A549 treated with RU486 at 1 μM for 4 hours (cell line): ENCODE data around the gene HDAC7. TPM values are rescaled to one million over a fixed set of nuclear protein-coding genes. Genes with fewer than 3 reads are reported as not detected.

Experiments
- total RNA-seq: library from RNA; stranded (reverse); fragments of 200-300 nt; extraction: Qiagen RNA extraction; gene quantifications from 5 replicates; pipeline ENCODE4 v1.2.3, GENCODE V29; 2022; ENCODE audit warnings: low read depth

The HDAC7 gene
- 36.2 to 52.0 TPM (median 47.5 TPM) in 5 replicates for total RNA-seq

DNA sequence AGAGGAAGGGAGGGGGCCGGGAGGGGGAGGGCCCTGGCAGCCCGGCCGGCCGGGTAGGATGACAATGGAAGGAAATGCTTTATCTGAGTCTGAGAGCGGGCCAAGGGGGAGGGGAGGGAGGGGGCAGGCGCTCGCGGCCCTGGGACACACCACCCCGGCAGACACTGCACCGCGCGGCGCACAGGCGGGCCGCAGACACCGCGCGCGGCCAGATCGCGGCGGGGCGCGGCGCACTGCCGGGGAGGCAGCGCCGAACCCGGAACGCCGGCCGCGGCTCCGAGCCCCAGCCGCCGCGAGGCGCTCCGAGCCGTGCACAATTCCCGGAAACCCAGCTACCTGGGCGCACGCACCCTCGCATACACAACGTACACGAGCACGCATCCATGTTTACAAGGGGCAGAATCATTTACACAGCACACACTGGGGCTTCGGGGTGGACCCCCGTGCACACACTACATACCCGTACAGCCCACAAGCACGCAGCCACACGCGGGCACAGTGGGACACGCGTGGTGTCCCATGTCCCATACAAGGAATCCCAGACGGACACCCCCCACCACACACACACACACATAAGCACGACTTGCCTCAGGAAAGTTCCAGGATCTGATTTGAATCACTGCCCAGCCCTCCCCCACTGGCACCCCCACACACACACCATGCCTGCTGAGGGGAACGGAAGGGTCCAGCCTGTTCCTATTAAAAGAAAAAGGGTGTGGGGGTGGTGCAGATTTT lies at the start of gene HDAC7:
Gene HDAC7 (minus strand): TSS at position 8 of the 735 bp plus-strand sequence. CDS start 118 bp downstream, outside the sequence.

GRCh38 chr12:47773062-47773857 lies 46.4 kb downstream of the HDAC7 start, which contains the start of gene SLC48A1:
Gene SLC48A1 (plus strand): TSS chr12:47773238. CDS start chr12:47773305, 67 bp downstream.

DNA sequence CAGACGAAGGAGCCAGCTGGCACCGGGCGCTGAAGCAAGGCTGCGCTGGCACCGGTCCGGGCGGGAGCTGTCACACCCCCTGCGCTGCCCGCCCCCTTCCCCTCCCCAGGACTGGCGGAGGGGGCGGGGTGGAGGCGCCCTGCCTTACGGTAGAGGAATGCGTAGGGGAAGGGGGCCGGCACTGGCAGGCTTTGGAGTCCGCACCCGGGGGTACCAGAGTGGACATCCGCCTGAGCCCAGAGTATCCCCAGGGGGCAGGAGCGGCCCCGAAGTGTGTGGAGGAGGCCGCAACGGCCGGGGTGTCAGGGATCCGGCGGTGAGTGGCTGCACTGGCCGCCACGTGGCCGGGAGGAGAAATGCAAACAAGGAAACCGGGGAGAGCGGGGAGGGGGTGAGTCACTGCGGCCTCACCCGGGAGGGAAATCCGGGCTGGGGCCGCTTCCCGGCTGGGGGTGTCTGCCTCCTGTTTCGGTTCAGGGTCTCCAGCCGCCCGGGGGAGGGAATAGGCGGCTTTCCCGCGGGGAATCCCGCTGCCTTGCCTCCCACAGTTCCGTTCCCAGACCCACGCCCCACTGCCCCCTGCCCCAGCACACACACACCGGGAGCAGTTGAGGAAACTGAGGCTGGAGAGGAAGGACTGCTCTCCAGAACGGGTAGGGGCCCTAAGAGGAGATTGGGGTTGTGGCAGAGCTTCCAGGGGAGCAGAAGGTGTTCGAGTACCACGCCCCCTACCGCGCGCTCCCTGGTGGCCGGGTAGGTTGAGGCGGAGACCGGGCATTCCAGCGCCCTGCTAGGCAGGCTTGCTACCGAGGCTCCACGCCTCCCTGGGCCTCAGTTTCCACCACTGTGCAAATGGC lies 60.6 kb downstream of the HDAC7 start, which contains the start of gene RAPGEF3:
Gene RAPGEF3 (minus strand): TSS at position 47 of the 857 bp plus-strand sequence. CDS start 324 bp downstream, outside the sequence.

Other genes starting within 250 kb of the HDAC7 start
- 20.1 to 64.7 TPM (median 45.0 TPM) in 5 replicates for gene RPAP3, start 113.9 kb downstream of the HDAC7 start, total RNA-seq
- not detected in 5 replicates for gene ENDOU, start 94.4 kb downstream of the HDAC7 start, total RNA-seq
- gene RAPGEF3, start 61.0 kb downstream of the HDAC7 start, total RNA-seq, result 0.27 to 0.78 TPM (median 0.53 TPM) in 5 replicates
- gene SLC48A1, start 46.7 kb downstream of the HDAC7 start, total RNA-seq, result 22.8 to 30.1 TPM (median 29.2 TPM) in 5 replicates
- gene VDR, start 85.1 kb upstream of the HDAC7 start, total RNA-seq, result 2.8 to 3.6 TPM (median 3.0 TPM) in 5 replicates
- gene TMEM106C, start 143.7 kb upstream of the HDAC7 start, total RNA-seq, result 123 to 152 TPM (median 136 TPM) in 5 replicates
- gene COL2A1, start 184.6 kb upstream of the HDAC7 start, total RNA-seq, result 0.06 to 0.40 TPM (median 0.17 TPM) in 4 of 5 replicates, not detected in the other